GM19238 (cell line): ENCODE measurements around the gene C2CD2L.
"Not testable (repeated sequence)": the region's sequence is repeated elsewhere in the genome, so short reads cannot be mapped to it uniquely, and the experiment has no call there.

Source experiments
- DNase-seq: peaks from one replicate; pipeline ENCODE4 v3.0.0; 2011; ENCODE audit warnings: low spot score; ENCODE audit not compliant: insufficient read length

Gene C2CD2L

GRCh38 chr11:119115484-119116234, 8.5 kb downstream of the C2CD2L start:
- no peak for DNase-seq

- no peak for DNase-seq
These were observed 9.1 kb downstream of the C2CD2L start for GRCh38 chr11:119116235-119116594.

GRCh38 chr11:119116601-119117000, 9.5 kb downstream of the C2CD2L start:
- no peak for DNase-seq

- DNase-seq = no peak
These were observed 10.0 kb downstream of the C2CD2L start for GRCh38 chr11:119117004-119117706.

- DNase-seq = no peak
These were observed 11.1 kb downstream of the C2CD2L start for GRCh38 chr11:119118227-119118626.

GRCh38 chr11:119118946-119119345, 11.8 kb downstream of the C2CD2L start:
- no peak for DNase-seq

- no peak for DNase-seq
These were observed 13.5 kb downstream of the C2CD2L start for GRCh38 chr11:119120639-119121007.

GRCh38 chr11:119121008-119121810, 14.1 kb downstream of the C2CD2L start, which contains the start of gene HINFP:
Gene HINFP, plus strand, starts transcription at chr11:119121580. Its CDS starts 5,365 bp downstream, at chr11:119126945.
- peak; percentile 99 for DNase-seq

- DNase-seq = no peak
These were observed 14.6 kb downstream of the C2CD2L start for GRCh38 chr11:119121811-119122124.

- DNase-seq = no peak
These were observed 18.7 kb downstream of the C2CD2L start for GRCh38 chr11:119125821-119126220.

- DNase-seq = no peak
These were observed 19.6 kb downstream of the C2CD2L start for GRCh38 chr11:119126675-119127268.

GRCh38 chr11:119130662-119131061, 23.5 kb downstream of the C2CD2L start:
- DNase-seq = no peak

GRCh38 chr11:119134389-119134978, 27.3 kb downstream of the C2CD2L start:
- DNase-seq = no peak

- not testable (repeated sequence) for DNase-seq
These were observed 32.1 kb downstream of the C2CD2L start for GRCh38 chr11:119139276-119139675.

GRCh38 chr11:119144825-119145486, 37.8 kb downstream of the C2CD2L start:
- peak; percentile 71 for DNase-seq

GRCh38 chr11:119145551-119145950, 38.4 kb downstream of the C2CD2L start:
- no peak for DNase-seq

GRCh38 chr11:119147604-119148333, 40.6 kb downstream of the C2CD2L start:
- DNase-seq = no peak

GRCh38 chr11:119148720-119149017, 41.5 kb downstream of the C2CD2L start:
- no peak for DNase-seq

- DNase-seq = no peak
These were observed 42.1 kb downstream of the C2CD2L start, which contains the start of gene ABCG4 for GRCh38 chr11:119149018-119149785. Gene ABCG4, plus strand, starts transcription at chr11:119149052. Its CDS starts 914 bp downstream, at chr11:119149966.
